Mesendoderm (in vitro differentiated cells): ENCODE measurements around the gene CEP104.

Source experiments
- DNase-seq: peaks from one replicate; pipeline ENCODE4 v3.0.0; 2013
- H2AK5ac ChIP-seq: 2 replicates; pipeline ENCODE4 v1.6.1; 2013; ENCODE audit warnings: low read length, inconsistent platforms
- H2BK120ac ChIP-seq: 2 replicates; pipeline ENCODE4 v1.6.1; 2013; ENCODE audit warnings: low read depth, mild to moderate bottlenecking, low read length, moderate library complexity, mixed read lengths
- H2BK15ac ChIP-seq: replicated peaks from 2 replicates; pipeline ENCODE4 v1.6.1; 2013; ENCODE audit warnings: low read depth, mild to moderate bottlenecking, moderate library complexity
- H2BK5ac ChIP-seq: 2 replicates; pipeline ENCODE4 v1.6.1; 2013; ENCODE audit warnings: low read length, inconsistent platforms
- H3K18ac ChIP-seq: 2 replicates; pipeline ENCODE4 v1.6.1; 2013; ENCODE audit warnings: mild to moderate bottlenecking, low read length, mixed read lengths
- H3K23ac ChIP-seq: one replicate; pipeline ENCODE4 v1.6.1; 2013; ENCODE audit warnings: low read length
- H3K27ac ChIP-seq: 2 replicates; pipeline ENCODE4 v1.5.1; 2013; ENCODE audit warnings: low read depth, mild to moderate bottlenecking, inconsistent platforms, low read length, moderate library complexity
- H3K27me3 ChIP-seq: 2 replicates; pipeline ENCODE4 v1.6.1; 2013; ENCODE audit warnings: low read length, control low read depth, mild to moderate bottlenecking, inconsistent platforms; ENCODE audit not compliant: insufficient read depth, poor library complexity
- H3K36me3 ChIP-seq: 2 replicates; pipeline ENCODE4 v1.6.1; 2013; ENCODE audit warnings: low read length, inconsistent platforms; ENCODE audit not compliant: control insufficient read depth, insufficient read depth
- H3K4ac ChIP-seq: one replicate; pipeline ENCODE4 v1.6.1; 2013; ENCODE audit warnings: low read depth, mild to moderate bottlenecking, low read length, moderate library complexity
- H3K4me1 ChIP-seq: 2 replicates; pipeline ENCODE4 v1.6.1; 2013; ENCODE audit warnings: low read depth, low read length, inconsistent platforms; ENCODE audit not compliant: control insufficient read depth
- H3K4me2 ChIP-seq: 2 replicates; pipeline ENCODE4 v1.6.1; 2013; ENCODE audit warnings: low read length
- H3K4me3 ChIP-seq: 2 replicates; pipeline ENCODE4 v1.5.1; 2013; ENCODE audit warnings: mild to moderate bottlenecking, low read length
- H3K56ac ChIP-seq: one replicate; pipeline ENCODE4 v1.6.1; 2013; ENCODE audit warnings: low read length
- H3K79me1 ChIP-seq: 2 replicates; pipeline ENCODE4 v1.6.1; 2013; ENCODE audit warnings: low read length, inconsistent platforms
- H3K79me2 ChIP-seq: 2 replicates; pipeline ENCODE4 v1.6.1; 2013; ENCODE audit warnings: mild to moderate bottlenecking, low read length; ENCODE audit not compliant: control insufficient read depth, insufficient read depth
- H3K9ac ChIP-seq: 2 replicates; pipeline ENCODE4 v1.6.1; 2013; ENCODE audit warnings: low read length, inconsistent platforms
- H4K5ac ChIP-seq: one replicate; pipeline ENCODE4 v1.6.1; 2013; ENCODE audit warnings: low read length
- H4K8ac ChIP-seq: one replicate; pipeline ENCODE4 v1.6.1; 2013; ENCODE audit warnings: low read depth, mild to moderate bottlenecking, control low read depth, low read length, moderate library complexity
- WGBS: extraction: QIAGEN DNeasy Blood & Tissue Kit; methylation state at CpG from one replicate; pipeline ENCODE4 v1.1.7; 2013; ENCODE audit warnings: low lambda C conversion rate, missing lambda C conversion rate; ENCODE audit not compliant: insufficient coverage; ENCODE audit errors: extremely low coverage; 5-methylcytosine and 5-hydroxymethylcytosine counted together

The CEP104 gene

DNA sequence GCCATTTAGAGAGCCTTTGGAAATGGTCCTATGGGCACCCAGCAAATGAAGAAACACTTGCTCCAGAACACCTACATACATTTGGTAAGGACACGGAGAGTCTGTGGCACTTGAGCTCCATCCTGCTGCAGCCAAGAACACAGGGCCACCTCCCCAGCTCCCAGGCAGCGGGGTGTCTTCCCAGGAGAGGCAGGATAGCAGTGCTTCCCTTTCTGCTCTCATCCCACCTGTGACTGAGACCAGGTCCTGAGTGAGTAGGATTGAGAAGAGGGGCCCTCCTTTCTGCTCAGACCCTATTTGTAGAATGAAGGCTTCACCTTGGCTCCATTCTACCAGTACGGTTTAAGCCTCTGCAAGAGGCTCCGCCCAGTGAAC lies 38.9 kb upstream of the CEP104 start:
- Histone ChIP-seq H3K9ac (no peak overlapping the region), H3K27me3 (no peaks in the 10 kb centered on the region), H3K79me1 (peaks cover 28% of the 10 kb centered on the region), H3K36me3 (peaks cover 6% of the 10 kb centered on the region), H2BK5ac (no peak overlapping the region), H2BK15ac (no peak overlapping the region), H3K56ac (no peak overlapping the region), H3K27ac (no peak overlapping the region), H4K8ac (no peak overlapping the region), H3K4me2 (no peak overlapping the region), H2BK120ac (no peak overlapping the region), H3K23ac (no peak overlapping the region), H3K79me2 (peaks cover 52% of the 10 kb centered on the region), H4K5ac (no peak overlapping the region), H3K4ac (no peak overlapping the region), H3K4me1 (no peaks in the 10 kb centered on the region), H3K18ac (no peak overlapping the region), H3K4me3 (no peak overlapping the region), H2AK5ac (no peak overlapping the region)
- DNase-seq: no peak
- no CpG with 5 or more reads among the region's 4 CpGs for WGBS

GRCh38 chr1:3895279-3895950 lies 38.4 kb upstream of the CEP104 start:
- no peak overlapping the region for H3K27ac ChIP-seq
- H2BK5ac ChIP-seq: no peak overlapping the region
- peaks cover 6% of the 10 kb centered on the region for H3K36me3 ChIP-seq
- H2BK15ac ChIP-seq: no peak overlapping the region
- H2AK5ac ChIP-seq: no peak overlapping the region
- no peaks in the 10 kb centered on the region for H3K4me1 ChIP-seq
- H3K4me2 ChIP-seq: no peak overlapping the region
- H3K27me3 ChIP-seq: no peaks in the 10 kb centered on the region
- no peak overlapping the region for H2BK120ac ChIP-seq
- no peak overlapping the region for H3K4ac ChIP-seq
- H3K4me3 ChIP-seq: no peak overlapping the region
- H4K5ac ChIP-seq: no peak overlapping the region
- peaks cover 28% of the 10 kb centered on the region for H3K79me1 ChIP-seq
- no CpG with 5 or more reads among the region's 13 CpGs for WGBS
- no peak overlapping the region for H4K8ac ChIP-seq
- H3K18ac ChIP-seq: no peak overlapping the region
- H3K23ac ChIP-seq: no peak overlapping the region
- H3K9ac ChIP-seq: no peak overlapping the region
- no peak overlapping the region for H3K56ac ChIP-seq
- no peak for DNase-seq
- peaks cover 52% of the 10 kb centered on the region for H3K79me2 ChIP-seq

GRCh38 chr1:3894626-3895278 lies 37.7 kb upstream of the CEP104 start:
- DNase-seq: no peak
- Histone ChIP-seq H3K23ac (no peak overlapping the region), H3K9ac (no peak overlapping the region), H3K4me2 (no peak overlapping the region), H4K5ac (no peak overlapping the region), H3K4ac (no peak overlapping the region), H4K8ac (no peak overlapping the region), H2AK5ac (no peak overlapping the region), H3K4me1 (no peaks in the 10 kb centered on the region), H3K36me3 (peaks cover 8% of the 10 kb centered on the region), H3K18ac (no peak overlapping the region), H2BK120ac (no peak overlapping the region), H2BK15ac (no peak overlapping the region), H2BK5ac (no peak overlapping the region), H3K27ac (no peak overlapping the region), H3K79me1 (peaks cover 28% of the 10 kb centered on the region), H3K27me3 (no peaks in the 10 kb centered on the region), H3K4me3 (no peak overlapping the region), H3K56ac (no peak overlapping the region), H3K79me2 (peaks cover 51% of the 10 kb centered on the region)
- WGBS: no CpG with 5 or more reads among the region's 17 CpGs

- DNase-seq: no peak
- Histone ChIP-seq H3K27ac (no peak overlapping the region), H2AK5ac (no peak overlapping the region), H3K79me2 (peaks cover 39% of the 10 kb centered on the region), H3K4ac (no peak overlapping the region), H2BK120ac (no peak overlapping the region), H3K36me3 (peaks cover 8% of the 10 kb centered on the region), H3K23ac (no peak overlapping the region), H3K4me1 (no peaks in the 10 kb centered on the region), H3K27me3 (no peaks in the 10 kb centered on the region), H3K9ac (no peak overlapping the region), H2BK5ac (no peak overlapping the region), H4K8ac (no peak overlapping the region), H3K18ac (no peak overlapping the region), H3K56ac (no peak overlapping the region), H3K79me1 (peaks cover 24% of the 10 kb centered on the region), H3K4me3 (no peak overlapping the region), H4K5ac (no peak overlapping the region), H2BK15ac (no peak overlapping the region), H3K4me2 (no peak overlapping the region)
- no CpG with 5 or more reads among the region's 5 CpGs for WGBS
Measured at GRCh38 chr1:3893190-3893589, 36.2 kb upstream of the CEP104 start.

GRCh38 chr1:3892748-3893147 lies 35.7 kb upstream of the CEP104 start:
- no peak overlapping the region for H3K27ac ChIP-seq
- H3K4me3 ChIP-seq: no peak overlapping the region
- H2BK120ac ChIP-seq: no peak overlapping the region
- H3K56ac ChIP-seq: no peak overlapping the region
- H4K5ac ChIP-seq: no peak overlapping the region
- peaks cover 34% of the 10 kb centered on the region for H3K79me2 ChIP-seq
- no peak overlapping the region for H3K9ac ChIP-seq
- H3K27me3 ChIP-seq: no peaks in the 10 kb centered on the region
- H3K36me3 ChIP-seq: peaks cover 8% of the 10 kb centered on the region
- no CpG with 5 or more reads among the region's 14 CpGs for WGBS
- H3K79me1 ChIP-seq: peaks cover 24% of the 10 kb centered on the region
- no peak overlapping the region for H4K8ac ChIP-seq
- DNase-seq: no peak
- no peaks in the 10 kb centered on the region for H3K4me1 ChIP-seq
- no peak overlapping the region for H2AK5ac ChIP-seq
- H3K4me2 ChIP-seq: no peak overlapping the region
- no peak overlapping the region for H3K18ac ChIP-seq
- no peak overlapping the region for H3K4ac ChIP-seq
- no peak overlapping the region for H2BK5ac ChIP-seq
- H2BK15ac ChIP-seq: no peak overlapping the region
- H3K23ac ChIP-seq: no peak overlapping the region
